Fibroblast of lung (primary cell): ENCODE results near the gene USP13.

Source experiments
- EZH2 ChIP-seq: IDR thresholded peaks from 2 replicates; pipeline ENCODE4 v1.5.1; 2012; ENCODE audit warnings: low read length, control low read depth, mild to moderate bottlenecking; ENCODE audit errors: missing control alignments
- TF ChIP-seq, protein P1 (sequence below), 2 donors: IDR thresholded peaks in 1 of 2; conservative IDR thresholded peaks in 1 of 2; 1 replicate in 1 of 2; 2 replicates in 1 of 2; pipeline ENCODE4 v1.5.1; 2011 to 2012; ENCODE audit warnings: low read length in 2 of 2, control low read depth in 1 of 2, inconsistent platforms in 1 of 2, low read depth in 1 of 2, mild to moderate bottlenecking in 1 of 2

DNA sequence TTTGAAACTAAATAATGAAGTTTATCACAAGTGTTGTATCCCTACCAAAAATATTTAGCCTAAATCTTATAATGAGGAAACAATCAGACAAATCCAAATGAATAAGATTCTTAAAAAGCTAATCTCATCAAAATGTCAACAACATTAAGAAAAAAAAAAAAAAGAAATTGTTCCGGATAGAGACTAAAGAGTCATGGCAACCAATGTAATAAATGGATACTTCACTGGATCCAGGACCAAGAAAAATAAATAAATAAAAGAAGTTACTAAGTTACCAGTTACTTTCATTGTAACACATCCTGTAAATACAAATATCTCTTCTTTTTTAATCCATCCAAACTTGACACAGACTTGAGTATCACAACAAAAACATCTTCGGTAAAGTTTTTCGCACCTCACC, 49.0 kb upstream of the USP13 start:
- TF ChIP-seq, protein P1, sequence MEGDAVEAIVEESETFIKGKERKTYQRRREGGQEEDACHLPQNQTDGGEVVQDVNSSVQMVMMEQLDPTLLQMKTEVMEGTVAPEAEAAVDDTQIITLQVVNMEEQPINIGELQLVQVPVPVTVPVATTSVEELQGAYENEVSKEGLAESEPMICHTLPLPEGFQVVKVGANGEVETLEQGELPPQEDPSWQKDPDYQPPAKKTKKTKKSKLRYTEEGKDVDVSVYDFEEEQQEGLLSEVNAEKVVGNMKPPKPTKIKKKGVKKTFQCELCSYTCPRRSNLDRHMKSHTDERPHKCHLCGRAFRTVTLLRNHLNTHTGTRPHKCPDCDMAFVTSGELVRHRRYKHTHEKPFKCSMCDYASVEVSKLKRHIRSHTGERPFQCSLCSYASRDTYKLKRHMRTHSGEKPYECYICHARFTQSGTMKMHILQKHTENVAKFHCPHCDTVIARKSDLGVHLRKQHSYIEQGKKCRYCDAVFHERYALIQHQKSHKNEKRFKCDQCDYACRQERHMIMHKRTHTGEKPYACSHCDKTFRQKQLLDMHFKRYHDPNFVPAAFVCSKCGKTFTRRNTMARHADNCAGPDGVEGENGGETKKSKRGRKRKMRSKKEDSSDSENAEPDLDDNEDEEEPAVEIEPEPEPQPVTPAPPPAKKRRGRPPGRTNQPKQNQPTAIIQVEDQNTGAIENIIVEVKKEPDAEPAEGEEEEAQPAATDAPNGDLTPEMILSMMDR (conservative IDR thresholded peaks at IDR 0.05 in 1 of 2, IDR thresholded peaks at IDR 0.05 in 1 of 2; ENCODE audit: low read depth in 1 of 2, low read length in 2 of 2), result no peak
- TF ChIP-seq EZH2, result no peak
